ENCODE measurements around the gene FNIP1. TPM values are rescaled to one million over a fixed set of nuclear protein-coding genes. Genes with fewer than 3 reads are reported as not detected.

Gene FNIP1
- total and polyA plus RNA-seq, 9 of the 15 experiments (the other 6 are each of a cell fraction or from before 2014, with no cell fraction given): 5.0 to 32.8 (median 18.4) TPM

GRCh38 chr5:131647048-131647769 lies 149.6 kb downstream of the FNIP1 start:
- Histone ChIP-seq H4K20me1 (replicated peaks; ENCODE audit: control insufficient read depth, insufficient read depth, low read length) (no peaks in the 10 kb centered on the region), H3K4me2 (ENCODE audit: insufficient read depth, low read length) (no peak overlapping the region), H2AFZ (ENCODE audit: low read depth, low read length) (no peak overlapping the region), H3K27ac (ENCODE audit: extremely low read depth, low read depth, low read length) (no peak overlapping the region), H3K36me3 (ENCODE audit: control insufficient read depth, insufficient read depth, low read length) (peaks cover 75% of the 10 kb centered on the region), H3K9ac (ENCODE audit: insufficient read depth in 1 of 2, low read depth in 2 of 2, low read length in 2 of 2) (no peak overlapping the region), H3K79me2 (ENCODE audit: control insufficient read depth, insufficient read depth, low read length) (no peaks in the 10 kb centered on the region), H3K9me1 (ENCODE audit: control insufficient read depth, insufficient read depth, low read length) (no peaks in the 10 kb centered on the region), H3K4me1 (replicated peaks in 1 of 2; ENCODE audit: control insufficient read depth in 2 of 2, insufficient read depth in 2 of 2, low read length in 2 of 2) (no peaks in the 10 kb centered on the region), H3K4me3 (no peak overlapping the region), H3K9me3 (replicated peaks; ENCODE audit: control insufficient read depth, insufficient read depth, low read depth, low read length) (no peaks in the 10 kb centered on the region), H3K27me3 (ENCODE audit: control insufficient read depth in 2 of 2, insufficient read depth in 2 of 2, low read length in 2 of 2) (no peaks in the 10 kb centered on the region)
- FAIRE-seq (no peak), ATAC-seq (peak; percentile 62; the same call in 1 of the 3 replicates), DNase-seq (ENCODE audit: extremely low read depth in 1 of 4, low spot score in 3 of 4) (no peak)
- ChIA-PET POLR2A (interaction anchor here (0.5 to 2.6 kb wide), 7 partner anchors 8 to 150 kb away, joined by 3 to 10 read pairs (median 3); partner anchors contain the start of gene FNIP1), CTCF (ENCODE audit: low intra/inter-chr PET ratio) (no interaction called here)
- no TSS peak for BruUV-seq (replicated peaks)
- intact Hi-C loops (cut with micrococcal nuclease) (no loop called here), in situ Hi-C loops (cut with MboI) (no loop called here)
- WGBS (ENCODE audit: insufficient coverage, low coverage, missing lambda C conversion rate): 84% methylated on average over 10 of the region's 10 CpGs
- TF ChIP-seq GABPB1 (CRISPR knock-in tag; IDR thresholded peaks at IDR 0.05) (no peak), ZNF324 (CRISPR knock-in tag; IDR thresholded peaks at IDR 0.05) (no peak), ZBTB40 (IDR thresholded peaks at IDR 0.05) (no peak), ZBTB40 (CRISPR knock-in tag; IDR thresholded peaks at IDR 0.05) (no peak), TARDBP (IDR thresholded peaks at IDR 0.05) (no peak)
- TF ChIP-seq, protein P1, sequence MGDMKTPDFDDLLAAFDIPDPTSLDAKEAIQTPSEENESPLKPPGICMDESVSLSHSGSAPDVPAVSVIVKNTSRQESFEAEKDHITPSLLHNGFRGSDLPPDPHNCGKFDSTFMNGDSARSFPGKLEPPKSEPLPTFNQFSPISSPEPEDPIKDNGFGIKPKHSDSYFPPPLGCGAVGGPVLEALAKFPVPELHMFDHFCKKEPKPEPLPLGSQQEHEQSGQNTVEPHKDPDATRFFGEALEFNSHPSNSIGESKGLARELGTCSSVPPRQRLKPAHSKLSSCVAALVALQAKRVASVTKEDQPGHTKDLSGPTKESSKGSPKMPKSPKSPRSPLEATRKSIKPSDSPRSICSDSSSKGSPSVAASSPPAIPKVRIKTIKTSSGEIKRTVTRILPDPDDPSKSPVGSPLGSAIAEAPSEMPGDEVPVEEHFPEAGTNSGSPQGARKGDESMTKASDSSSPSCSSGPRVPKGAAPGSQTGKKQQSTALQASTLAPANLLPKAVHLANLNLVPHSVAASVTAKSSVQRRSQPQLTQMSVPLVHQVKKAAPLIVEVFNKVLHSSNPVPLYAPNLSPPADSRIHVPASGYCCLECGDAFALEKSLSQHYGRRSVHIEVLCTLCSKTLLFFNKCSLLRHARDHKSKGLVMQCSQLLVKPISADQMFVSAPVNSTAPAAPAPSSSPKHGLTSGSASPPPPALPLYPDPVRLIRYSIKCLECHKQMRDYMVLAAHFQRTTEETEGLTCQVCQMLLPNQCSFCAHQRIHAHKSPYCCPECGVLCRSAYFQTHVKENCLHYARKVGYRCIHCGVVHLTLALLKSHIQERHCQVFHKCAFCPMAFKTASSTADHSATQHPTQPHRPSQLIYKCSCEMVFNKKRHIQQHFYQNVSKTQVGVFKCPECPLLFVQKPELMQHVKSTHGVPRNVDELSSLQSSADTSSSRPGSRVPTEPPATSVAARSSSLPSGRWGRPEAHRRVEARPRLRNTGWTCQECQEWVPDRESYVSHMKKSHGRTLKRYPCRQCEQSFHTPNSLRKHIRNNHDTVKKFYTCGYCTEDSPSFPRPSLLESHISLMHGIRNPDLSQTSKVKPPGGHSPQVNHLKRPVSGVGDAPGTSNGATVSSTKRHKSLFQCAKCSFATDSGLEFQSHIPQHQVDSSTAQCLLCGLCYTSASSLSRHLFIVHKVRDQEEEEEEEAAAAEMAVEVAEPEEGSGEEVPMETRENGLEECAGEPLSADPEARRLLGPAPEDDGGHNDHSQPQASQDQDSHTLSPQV (IDR thresholded peaks at IDR 0.05): no peak
- TF ChIP-seq, protein P2, sequence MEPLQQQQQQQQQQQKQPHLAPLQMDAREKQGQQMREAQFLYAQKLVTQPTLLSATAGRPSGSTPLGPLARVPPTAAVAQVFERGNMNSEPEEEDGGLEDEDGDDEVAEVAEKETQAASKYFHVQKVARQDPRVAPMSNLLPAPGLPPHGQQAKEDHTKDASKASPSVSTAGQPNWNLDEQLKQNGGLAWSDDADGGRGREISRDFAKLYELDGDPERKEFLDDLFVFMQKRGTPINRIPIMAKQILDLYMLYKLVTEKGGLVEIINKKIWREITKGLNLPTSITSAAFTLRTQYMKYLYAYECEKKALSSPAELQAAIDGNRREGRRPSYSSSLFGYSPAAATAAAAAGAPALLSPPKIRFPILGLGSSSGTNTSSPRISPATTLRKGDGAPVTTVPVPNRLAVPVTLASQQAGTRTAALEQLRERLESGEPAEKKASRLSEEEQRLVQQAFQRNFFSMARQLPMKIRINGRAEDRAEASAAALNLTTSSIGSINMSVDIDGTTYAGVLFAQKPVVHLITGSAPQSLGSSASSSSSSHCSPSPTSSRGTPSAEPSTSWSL (CRISPR knock-in tag; IDR thresholded peaks at IDR 0.05; ENCODE audit: borderline replicate concordance): no peak

All from K562 (cell line).